ENCODE data around the gene LY6G6C. TPM values are rescaled to one million over a fixed set of nuclear protein-coding genes. Genes with fewer than 3 reads are reported as not detected.

The LY6G6C gene
- total and polyA plus RNA-seq, 5 donors from 2014 or later, result not detected

DNA sequence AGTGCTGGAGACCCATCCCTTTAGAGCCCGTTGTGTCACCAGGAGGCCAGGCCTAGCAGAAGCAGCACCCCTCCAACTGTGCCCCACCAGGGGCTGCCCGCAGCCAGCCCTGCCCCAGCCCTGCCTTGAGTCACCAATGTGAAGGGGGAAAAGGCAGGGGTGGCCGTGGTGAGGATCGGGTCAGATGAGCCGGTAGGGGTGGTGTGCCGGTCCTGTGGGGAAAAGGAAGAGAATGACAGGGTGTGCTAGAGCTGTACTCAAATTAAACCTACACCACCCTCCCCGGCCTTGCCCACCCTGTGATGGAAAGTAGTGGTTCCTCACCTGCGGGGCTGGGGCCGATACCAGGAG lies 44.0 kb upstream of the LY6G6C start:
- peak overlapping the region in 2 of 3 donors; percentile 47 to 55 for H3K27ac Mint-ChIP-seq
- Histone ChIP-seq H3K27ac (ENCODE audit: insufficient read depth, low read length, poor library complexity, severe bottlenecking) (no peak overlapping the region), H3K4me3 (ENCODE audit: low read depth, low read length) (no peak overlapping the region), H3K9me3 (ENCODE audit: control insufficient read depth in 2 of 2, low read length in 2 of 2) (no peaks in the 10 kb centered on the region), H3K36me3 (ENCODE audit: control insufficient read depth, insufficient read depth, low read length) (no peaks in the 10 kb centered on the region), H3K4me1 (ENCODE audit: control insufficient read depth, insufficient read depth, low read length, poor library complexity, severe bottlenecking) (peaks cover 3% of the 10 kb centered on the region), H3K27me3 (ENCODE audit: control insufficient read depth, insufficient read depth, low read length) (no peaks in the 10 kb centered on the region)
- ATAC-seq (ENCODE audit: low read depth in 2 of 2), result no peak
- no peaks in the 10 kb centered on the region for H3K27me3 Mint-ChIP-seq
- no peak overlapping the region for H3K4me3 Mint-ChIP-seq
- DNase-seq, result no peak
- H3K4me1 Mint-ChIP-seq, result peaks cover 9 to 15% (median 11%) of the 10 kb centered on the region in 4 donors
- H3K9me3 Mint-ChIP-seq, result peaks cover 0 to 1% (median 0%) of the 10 kb centered on the region in 7 donors
- peaks cover 7% of the 10 kb centered on the region for H3K36me3 Mint-ChIP-seq

DNA sequence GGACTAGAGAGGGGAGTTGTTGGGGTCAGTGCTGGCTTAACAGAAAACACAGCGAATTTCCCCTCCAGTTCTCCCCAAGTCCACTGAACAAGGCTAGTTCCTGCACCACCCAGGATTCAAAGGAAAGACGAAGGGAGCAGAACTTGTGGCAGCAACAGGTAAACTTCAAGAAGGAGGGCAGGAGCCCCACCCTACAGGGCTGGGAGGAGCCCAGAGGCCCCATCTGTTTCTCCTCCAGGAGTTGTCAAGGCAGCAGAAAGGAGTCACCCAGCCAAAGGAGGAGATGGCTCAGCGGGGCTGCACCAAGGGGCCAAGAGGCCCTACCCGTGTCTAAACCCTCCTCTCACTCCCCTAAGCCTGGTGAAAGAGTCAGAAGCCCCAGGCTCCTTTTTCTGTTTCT lies 42.7 kb upstream of the LY6G6C start:
- Histone ChIP-seq H3K36me3 (ENCODE audit: control insufficient read depth, insufficient read depth, low read length) (no peaks in the 10 kb centered on the region), H3K4me3 (ENCODE audit: low read depth, low read length) (no peak overlapping the region), H3K27ac (ENCODE audit: insufficient read depth, low read length, poor library complexity, severe bottlenecking) (no peak overlapping the region), H3K4me1 (ENCODE audit: control insufficient read depth, insufficient read depth, low read length, poor library complexity, severe bottlenecking) (no peaks in the 10 kb centered on the region), H3K27me3 (ENCODE audit: control insufficient read depth, insufficient read depth, low read length) (no peaks in the 10 kb centered on the region), H3K9me3 (ENCODE audit: control insufficient read depth in 2 of 2, low read length in 2 of 2) (no peaks in the 10 kb centered on the region)
- ATAC-seq (ENCODE audit: low read depth in 2 of 2) (no peak), DNase-seq (no peak)
- Mint-ChIP-seq H3K4me3 (no peak overlapping the region), H3K36me3 (peaks cover 14% of the 10 kb centered on the region), H3K4me1 (peaks cover under 1 to 8% (median 5%) of the 10 kb centered on the region in 4 donors), H3K27me3 (no peaks in the 10 kb centered on the region), H3K27ac (peak overlapping the region in 1 of 3 donors; percentile 81), H3K9me3 (peaks cover 0 to 1% (median 0%) of the 10 kb centered on the region in 7 donors)

DNA sequence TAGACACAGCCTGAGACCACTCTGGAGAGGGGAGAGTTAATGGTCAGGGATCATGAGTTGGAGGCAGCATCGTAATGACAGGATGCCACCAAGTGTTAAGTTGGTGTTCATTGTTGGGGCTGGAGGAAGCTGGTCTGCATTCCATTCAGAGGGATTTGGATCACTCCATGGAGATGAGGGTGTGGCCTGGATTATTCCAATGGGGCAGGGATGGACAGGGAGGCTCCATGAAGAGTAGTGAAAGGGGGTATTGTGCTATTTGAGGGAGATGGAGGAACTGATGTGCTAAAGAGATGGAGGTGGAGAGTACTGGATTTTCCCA lies 42.0 kb upstream of the LY6G6C start:
- Histone ChIP-seq H3K4me3 (ENCODE audit: low read depth, low read length) (no peak overlapping the region), H3K27ac (ENCODE audit: insufficient read depth, low read length, poor library complexity, severe bottlenecking) (no peak overlapping the region), H3K9me3 (ENCODE audit: control insufficient read depth in 2 of 2, low read length in 2 of 2) (no peaks in the 10 kb centered on the region), H3K27me3 (ENCODE audit: control insufficient read depth, insufficient read depth, low read length) (no peaks in the 10 kb centered on the region), H3K4me1 (ENCODE audit: control insufficient read depth, insufficient read depth, low read length, poor library complexity, severe bottlenecking) (no peaks in the 10 kb centered on the region), H3K36me3 (ENCODE audit: control insufficient read depth, insufficient read depth, low read length) (no peaks in the 10 kb centered on the region)
- DNase-seq (no peak), ATAC-seq (ENCODE audit: low read depth in 2 of 2) (no peak)
- peaks cover 0 to 5% (median 4%) of the 10 kb centered on the region in 4 donors for H3K4me1 Mint-ChIP-seq
- H3K36me3 Mint-ChIP-seq, result peaks cover 19% of the 10 kb centered on the region
- H3K27me3 Mint-ChIP-seq, result no peaks in the 10 kb centered on the region
- no peak overlapping the region for H3K4me3 Mint-ChIP-seq
- no peaks in the 10 kb centered on the region for H3K9me3 Mint-ChIP-seq
- peak overlapping the region in 2 of 3 donors; percentile 70 to 81 for H3K27ac Mint-ChIP-seq

DNA sequence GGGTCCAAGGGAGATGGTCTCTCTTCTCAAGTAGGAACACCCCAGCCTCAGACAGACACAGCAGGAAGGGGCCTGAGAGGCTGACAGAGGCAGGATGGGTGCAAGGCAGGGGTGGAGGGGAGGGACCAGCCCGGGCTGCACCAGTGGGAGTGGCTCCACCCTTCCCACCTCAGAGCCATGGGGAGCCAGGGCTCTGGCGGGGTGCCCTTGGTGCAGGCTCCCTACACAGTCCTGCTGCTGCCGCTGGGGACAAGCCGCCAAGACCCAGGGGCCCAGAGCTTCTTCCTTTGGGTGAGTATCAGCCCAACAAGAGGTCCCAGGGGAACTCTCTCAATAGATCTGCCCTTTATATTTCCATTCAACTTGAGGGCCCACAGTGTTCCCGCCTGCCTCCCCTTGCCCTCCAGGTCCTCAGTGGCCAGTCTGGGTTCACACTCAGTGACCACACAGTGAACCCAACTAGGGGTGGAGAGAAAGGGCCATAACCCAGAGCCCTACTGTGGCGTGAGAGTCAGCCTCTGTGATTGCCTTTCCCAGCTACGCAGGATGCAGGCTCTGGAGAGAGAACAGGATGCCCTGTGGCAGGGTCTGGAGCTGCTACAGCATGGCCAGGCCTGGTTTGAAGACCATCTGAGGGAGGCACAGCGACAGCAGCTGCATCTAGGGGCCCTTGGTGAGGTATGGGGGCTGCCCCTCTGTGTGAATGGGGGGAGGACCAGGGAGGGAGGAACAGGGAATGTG lies 41.5 kb upstream of the LY6G6C start:
- Mint-ChIP-seq H3K4me1 (peaks cover 0 to 5% (median 4%) of the 10 kb centered on the region in 4 donors), H3K4me3 (no peak overlapping the region), H3K27ac (peak overlapping the region in 2 of 3 donors; percentile 70 to 81), H3K9me3 (no peaks in the 10 kb centered on the region), H3K27me3 (no peaks in the 10 kb centered on the region), H3K36me3 (peaks cover 19% of the 10 kb centered on the region)
- Histone ChIP-seq H3K4me3 (ENCODE audit: low read depth, low read length) (no peak overlapping the region), H3K4me1 (ENCODE audit: control insufficient read depth, insufficient read depth, low read length, poor library complexity, severe bottlenecking) (no peaks in the 10 kb centered on the region), H3K36me3 (ENCODE audit: control insufficient read depth, insufficient read depth, low read length) (no peaks in the 10 kb centered on the region), H3K9me3 (ENCODE audit: control insufficient read depth in 2 of 2, low read length in 2 of 2) (no peaks in the 10 kb centered on the region), H3K27ac (ENCODE audit: insufficient read depth, low read length, poor library complexity, severe bottlenecking) (no peak overlapping the region), H3K27me3 (ENCODE audit: control insufficient read depth, insufficient read depth, low read length) (no peaks in the 10 kb centered on the region)
- DNase-seq (no peak), ATAC-seq (ENCODE audit: low read depth in 2 of 2) (no peak)

DNA sequence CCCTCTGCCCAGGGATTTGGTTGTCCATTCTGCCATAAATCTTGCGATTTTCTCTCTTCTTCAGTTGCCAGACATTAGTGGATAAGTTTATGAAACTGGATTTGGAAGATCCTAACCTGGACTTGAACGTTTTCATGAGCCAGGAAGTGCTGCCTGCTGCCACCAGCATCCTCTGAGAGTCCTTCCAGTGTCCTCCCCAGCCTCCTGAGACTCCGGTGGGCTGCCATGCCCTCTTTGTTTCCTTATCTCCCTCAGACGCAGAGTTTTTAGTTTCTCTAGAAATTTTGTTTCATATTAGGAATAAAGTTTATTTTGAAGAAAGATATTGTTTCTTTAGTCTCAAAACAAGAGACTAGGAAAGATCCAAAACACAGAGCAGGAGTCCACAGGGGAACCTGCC lies 40.8 kb upstream of the LY6G6C start, which contains the start of gene SAPCD1:
Gene SAPCD1, plus strand, starts transcription at position 301 of the 400 bp plus-strand sequence. CDS start 399 bp downstream, outside the sequence.
- no peaks in the 10 kb centered on the region for H3K27me3 Mint-ChIP-seq
- Histone ChIP-seq H3K4me1 (ENCODE audit: control insufficient read depth, insufficient read depth, low read length, poor library complexity, severe bottlenecking) (no peaks in the 10 kb centered on the region), H3K4me3 (ENCODE audit: low read depth, low read length) (no peak within 1 kb of the TSS), H3K9me3 (ENCODE audit: control insufficient read depth in 2 of 2, low read length in 2 of 2) (no peaks in the 10 kb centered on the region), H3K36me3 (ENCODE audit: control insufficient read depth, insufficient read depth, low read length) (no peaks in the 10 kb centered on the region), H3K27ac (ENCODE audit: insufficient read depth, low read length, poor library complexity, severe bottlenecking) (no peak within 1 kb of the TSS), H3K27me3 (ENCODE audit: control insufficient read depth, insufficient read depth, low read length) (no peaks in the 10 kb centered on the region)
- H3K27ac Mint-ChIP-seq, result peak within 1 kb of the TSS in 2 of 3 donors; percentile 81 to 83
- no peak within 1 kb of the TSS for H3K4me3 Mint-ChIP-seq
- ATAC-seq (ENCODE audit: low read depth in 2 of 2), result no peak
- H3K36me3 Mint-ChIP-seq, result peaks cover 19% of the 10 kb centered on the region
- no peak for DNase-seq
- no peaks in the 10 kb centered on the region for H3K9me3 Mint-ChIP-seq
- peaks cover 0 to 5% (median 4%) of the 10 kb centered on the region in 4 donors for H3K4me1 Mint-ChIP-seq

DNA sequence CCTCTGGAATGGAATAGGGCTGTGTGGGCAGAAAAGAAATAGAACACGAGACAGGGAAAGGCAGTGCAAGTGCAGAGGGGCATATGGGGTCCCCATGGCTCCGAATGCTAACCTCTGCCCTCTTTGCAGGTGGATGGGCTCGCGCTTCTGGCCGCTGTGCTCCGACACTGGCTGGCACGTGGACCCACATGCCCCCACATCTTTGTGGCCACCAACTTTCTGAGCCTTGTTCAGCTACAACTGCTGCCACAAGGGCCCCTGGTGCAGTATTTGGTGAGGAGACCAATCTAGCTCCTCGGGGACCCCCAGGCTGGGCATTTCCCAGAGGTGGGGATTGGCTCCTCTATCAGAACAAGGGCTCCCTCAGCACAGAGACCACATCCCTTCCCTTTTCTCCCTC lies 39.8 kb upstream of the LY6G6C start:
- Histone ChIP-seq H3K27ac (ENCODE audit: insufficient read depth, low read length, poor library complexity, severe bottlenecking) (no peak overlapping the region), H3K36me3 (ENCODE audit: control insufficient read depth, insufficient read depth, low read length) (no peaks in the 10 kb centered on the region), H3K4me1 (ENCODE audit: control insufficient read depth, insufficient read depth, low read length, poor library complexity, severe bottlenecking) (no peaks in the 10 kb centered on the region), H3K4me3 (ENCODE audit: low read depth, low read length) (no peak overlapping the region), H3K27me3 (ENCODE audit: control insufficient read depth, insufficient read depth, low read length) (no peaks in the 10 kb centered on the region), H3K9me3 (ENCODE audit: control insufficient read depth in 2 of 2, low read length in 2 of 2) (no peaks in the 10 kb centered on the region)
- H3K9me3 Mint-ChIP-seq, result no peaks in the 10 kb centered on the region
- peaks cover 19% of the 10 kb centered on the region for H3K36me3 Mint-ChIP-seq
- H3K4me3 Mint-ChIP-seq, result no peak overlapping the region
- H3K27ac Mint-ChIP-seq, result no peak overlapping the region
- DNase-seq (no peak), ATAC-seq (ENCODE audit: low read depth in 2 of 2) (no peak)
- peaks cover 0 to 5% (median 4%) of the 10 kb centered on the region in 4 donors for H3K4me1 Mint-ChIP-seq
- no peaks in the 10 kb centered on the region for H3K27me3 Mint-ChIP-seq

DNA sequence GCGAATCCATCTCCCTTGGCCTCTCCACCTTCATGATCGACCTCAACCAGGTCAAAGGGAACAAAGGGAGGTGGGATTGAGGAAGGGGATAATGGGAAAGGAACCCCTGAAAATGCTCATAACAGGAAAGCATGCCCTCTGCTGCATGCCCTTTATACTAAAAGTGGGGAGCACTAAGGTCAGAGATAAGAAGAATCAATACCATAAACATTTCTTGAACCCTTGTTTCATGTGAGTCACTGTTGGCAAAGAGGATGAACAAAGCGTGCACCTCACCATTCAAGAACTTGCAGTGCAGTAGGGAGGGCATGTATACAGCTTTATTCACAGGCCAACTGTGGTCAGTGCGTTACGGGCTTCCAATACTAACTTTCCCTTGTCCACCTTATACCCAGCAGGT lies 39.2 kb upstream of the LY6G6C start:
- no peak for DNase-seq
- H3K9me3 Mint-ChIP-seq, result no peaks in the 10 kb centered on the region
- H3K27ac ChIP-seq (ENCODE audit: insufficient read depth, low read length, poor library complexity, severe bottlenecking), result no peak overlapping the region
- no peak overlapping the region for H3K4me3 Mint-ChIP-seq
- H3K4me3 ChIP-seq (ENCODE audit: low read depth, low read length), result no peak overlapping the region
- no peaks in the 10 kb centered on the region for H3K4me1 ChIP-seq (ENCODE audit: control insufficient read depth, insufficient read depth, low read length, poor library complexity, severe bottlenecking)
- no peaks in the 10 kb centered on the region for H3K36me3 ChIP-seq (ENCODE audit: control insufficient read depth, insufficient read depth, low read length)
- peaks cover 0 to 6% (median 4%) of the 10 kb centered on the region in 4 donors for H3K4me1 Mint-ChIP-seq
- H3K36me3 Mint-ChIP-seq, result peaks cover 19% of the 10 kb centered on the region
- no peaks in the 10 kb centered on the region for H3K27me3 Mint-ChIP-seq
- H3K27me3 ChIP-seq (ENCODE audit: control insufficient read depth, insufficient read depth, low read length), result no peaks in the 10 kb centered on the region
- ATAC-seq (ENCODE audit: low read depth in 2 of 2), result no peak
- H3K27ac Mint-ChIP-seq, result peak overlapping the region in 1 of 3 donors; percentile 55
- H3K9me3 ChIP-seq (ENCODE audit: control insufficient read depth in 2 of 2, low read length in 2 of 2), result no peaks in the 10 kb centered on the region

DNA sequence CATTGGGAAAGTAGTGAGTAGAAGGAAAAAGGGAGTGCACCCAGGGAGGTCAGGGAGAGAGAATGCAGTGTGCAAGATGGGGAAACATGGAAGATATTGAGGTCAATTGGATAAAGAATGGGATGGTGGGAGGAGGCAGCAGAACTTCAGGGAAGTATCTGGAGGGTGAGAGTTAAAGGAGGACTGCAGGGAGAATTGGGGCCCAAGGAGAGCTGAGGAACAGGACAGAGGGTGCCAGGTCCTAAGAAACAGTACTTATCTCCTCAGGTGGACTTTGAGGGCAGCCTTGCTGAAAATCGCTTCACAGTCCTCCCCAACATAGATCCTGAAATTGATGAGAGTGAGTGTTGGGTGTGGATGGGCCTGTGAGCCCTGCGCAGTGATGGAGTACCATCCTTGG lies 36.7 kb upstream of the LY6G6C start:
- Mint-ChIP-seq H3K4me3 (peak overlapping the region in 1 of 4 donors; percentile 63), H3K4me1 (peaks cover 0 to 5% (median 2%) of the 10 kb centered on the region in 4 donors), H3K27ac (peak overlapping the region in 1 of 3 donors; percentile 95), H3K36me3 (peaks cover 19% of the 10 kb centered on the region), H3K9me3 (no peaks in the 10 kb centered on the region), H3K27me3 (no peaks in the 10 kb centered on the region)
- no peak for ATAC-seq (ENCODE audit: low read depth in 2 of 2)
- Histone ChIP-seq H3K4me3 (ENCODE audit: low read depth, low read length) (no peak overlapping the region), H3K9me3 (ENCODE audit: control insufficient read depth in 2 of 2, low read length in 2 of 2) (no peaks in the 10 kb centered on the region), H3K4me1 (ENCODE audit: control insufficient read depth, insufficient read depth, low read length, poor library complexity, severe bottlenecking) (no peaks in the 10 kb centered on the region), H3K36me3 (ENCODE audit: control insufficient read depth, insufficient read depth, low read length) (no peaks in the 10 kb centered on the region), H3K27me3 (ENCODE audit: control insufficient read depth, insufficient read depth, low read length) (no peaks in the 10 kb centered on the region), H3K27ac (ENCODE audit: insufficient read depth, low read length, poor library complexity, severe bottlenecking) (no peak overlapping the region)
- DNase-seq, result no peak
